Fibroblast of lung (primary cell): ENCODE measurements around the gene PPP1R3F. TPM values are rescaled to one million over a fixed set of nuclear protein-coding genes. Genes with fewer than 3 reads are reported as not detected.
A peak's percentile ranks its signal among the peaks of the same experiment; 100 is the strongest.

Experiments used
- DNase-seq, 2 donors: peaks; one replicate each; pipeline versions ENCODE4 v3.0.0 to v3.0.0-alpha.2; 2010; ENCODE audit warnings: low read depth in 2 of 2
- H2AFZ ChIP-seq: 2 replicates; pipeline ENCODE4 v1.5.1; 2012; ENCODE audit warnings: low read length, control low read depth, inconsistent platforms
- H3K27ac ChIP-seq: 2 replicates; pipeline ENCODE4 v1.5.1; 2011; ENCODE audit warnings: low read length, control low read depth; ENCODE audit not compliant: insufficient read depth
- H3K27me3 ChIP-seq: 2 replicates; pipeline ENCODE4 v1.5.1; 2011; ENCODE audit warnings: mild to moderate bottlenecking, low read length; ENCODE audit not compliant: control insufficient read depth, insufficient read depth
- H3K36me3 ChIP-seq: 2 replicates; pipeline ENCODE4 v1.5.1; 2011; ENCODE audit warnings: low read length; ENCODE audit not compliant: control insufficient read depth, insufficient read depth
- H3K4me1 ChIP-seq: 2 replicates; pipeline ENCODE4 v1.5.1; 2011; ENCODE audit warnings: low read length; ENCODE audit not compliant: control insufficient read depth, insufficient read depth; ENCODE audit errors: extremely low read depth
- H3K4me2 ChIP-seq: 2 replicates; pipeline ENCODE4 v1.5.1; 2011; ENCODE audit warnings: low read length, control low read depth; ENCODE audit not compliant: insufficient read depth; ENCODE audit errors: extremely low read depth
- H3K4me3 ChIP-seq, 4 experiments: fragments of 200-600 bp in 1 of 4; sonication (generic) in 1 of 4; replicated peaks in 1 of 4; 2 replicates each; pipeline ENCODE4 v1.5.1; 2011 to 2016; ENCODE audit warnings: low read length in 4 of 4, low read depth in 3 of 4, mild to moderate bottlenecking in 3 of 4, control low read depth in 2 of 4, inconsistent platforms in 1 of 4, mixed read lengths in 1 of 4; ENCODE audit not compliant: insufficient read depth in 1 of 4; ENCODE audit errors: control extremely low read depth in 1 of 4
- H3K79me2 ChIP-seq: 2 replicates; pipeline ENCODE4 v1.5.1; 2012; ENCODE audit warnings: mild to moderate bottlenecking, low read length, inconsistent platforms; ENCODE audit not compliant: control insufficient read depth, insufficient read depth
- H3K9ac ChIP-seq: 2 replicates; pipeline ENCODE4 v1.5.1; 2011; ENCODE audit warnings: mild to moderate bottlenecking, low read length, control low read depth; ENCODE audit not compliant: insufficient read depth
- H3K9me3 ChIP-seq: 2 replicates; pipeline ENCODE4 v1.5.1; 2012; ENCODE audit warnings: low read depth, low read length; ENCODE audit not compliant: control insufficient read depth, insufficient read depth
- H4K20me1 ChIP-seq: 2 replicates; pipeline ENCODE4 v1.5.1; 2011; ENCODE audit warnings: low read length; ENCODE audit not compliant: control insufficient read depth, insufficient read depth; ENCODE audit errors: extremely low read depth
- CTCF ChIP-seq, 2 donors: IDR thresholded peaks in 1 of 2; conservative IDR thresholded peaks in 1 of 2; 1 replicate in 1 of 2; 2 replicates in 1 of 2; pipeline ENCODE4 v1.5.1; 2011 to 2012; ENCODE audit warnings: low read length in 2 of 2, control low read depth in 1 of 2, inconsistent platforms in 1 of 2, low read depth in 1 of 2, mild to moderate bottlenecking in 1 of 2
- EZH2 ChIP-seq: IDR thresholded peaks from 2 replicates; pipeline ENCODE4 v1.5.1; 2012; ENCODE audit warnings: low read length, control low read depth, mild to moderate bottlenecking; ENCODE audit errors: missing control alignments
- polyA plus RNA-seq, 2 donors: library from polyadenylated mRNA; depleted of rRNA in 1 of 2; stranded (reverse) in 1 of 2; unstranded in 1 of 2; fragments of >200 nt; gene quantifications; 2 replicates each; pipeline ENCODE4 v1.2.1, GENCODE V29; 2011 to 2012; ENCODE audit warnings: missing spikeins in 1 of 2
- total RNA-seq: library from RNA; depleted of rRNA; stranded (reverse); fragments of >200 nt; gene quantifications from 2 replicates; pipeline ENCODE4 v1.2.1, GENCODE V29; 2014

The PPP1R3F gene
- total and polyA plus RNA-seq, 2 donors (not counting 1 experiment from before 2014, with no cell fraction given), result 0.93 to 6.8 TPM

- DNase-seq, result peak in 1 of 2 donors; percentile 19
- Histone ChIP-seq H4K20me1 (no peaks in the 10 kb centered on the region), H3K4me1 (peaks cover 3% of the 10 kb centered on the region), H3K36me3 (no peaks in the 10 kb centered on the region), H3K27ac (no peak overlapping the region), H3K4me3 (peak overlapping the region in 1 of 4 experiments; percentile 27), H3K9me3 (no peaks in the 10 kb centered on the region), H3K27me3 (no peaks in the 10 kb centered on the region), H2AFZ (peak overlapping the region; percentile 82), H3K9ac (no peak overlapping the region), H3K4me2 (peak overlapping the region; percentile 52), H3K79me2 (no peaks in the 10 kb centered on the region)
- TF ChIP-seq EZH2, result no peak
- TF ChIP-seq CTCF (conservative IDR thresholded peaks at IDR 0.05 in 1 of 2, IDR thresholded peaks at IDR 0.05 in 1 of 2; ENCODE audit: low read depth in 1 of 2, low read length in 2 of 2), result no peak
Measured at GRCh38 chrX:49308604-49309269, 39.1 kb downstream of the PPP1R3F start.

GRCh38 chrX:49309401-49309981 is 39.9 kb downstream of the PPP1R3F start:
- H4K20me1 ChIP-seq, result no peaks in the 10 kb centered on the region
- H3K9ac ChIP-seq, result no peak overlapping the region
- peak overlapping the region; percentile 64 for H3K4me2 ChIP-seq
- H3K36me3 ChIP-seq, result no peaks in the 10 kb centered on the region
- no peaks in the 10 kb centered on the region for H3K27me3 ChIP-seq
- H3K27ac ChIP-seq, result peak overlapping the region; percentile 43
- H3K4me3 ChIP-seq, result peak overlapping the region; percentile 17 to 54 (median 33)
- no peak for TF ChIP-seq CTCF (conservative IDR thresholded peaks at IDR 0.05 in 1 of 2, IDR thresholded peaks at IDR 0.05 in 1 of 2; ENCODE audit: low read depth in 1 of 2, low read length in 2 of 2)
- no peak for TF ChIP-seq EZH2
- no peaks in the 10 kb centered on the region for H3K79me2 ChIP-seq
- H3K9me3 ChIP-seq, result no peaks in the 10 kb centered on the region
- H2AFZ ChIP-seq, result peak overlapping the region; percentile 80
- peaks cover 3% of the 10 kb centered on the region for H3K4me1 ChIP-seq
- DNase-seq, result peak; percentile 13 to 50

GRCh38 chrX:49310371-49310770 is 40.8 kb downstream of the PPP1R3F start:
- H3K4me1 ChIP-seq, result peaks cover 3% of the 10 kb centered on the region
- peak overlapping the region; percentile 80 for H2AFZ ChIP-seq
- no peaks in the 10 kb centered on the region for H3K36me3 ChIP-seq
- H4K20me1 ChIP-seq, result no peaks in the 10 kb centered on the region
- no peak overlapping the region for H3K4me3 ChIP-seq
- H3K9me3 ChIP-seq, result no peaks in the 10 kb centered on the region
- no peak overlapping the region for H3K4me2 ChIP-seq
- no peaks in the 10 kb centered on the region for H3K27me3 ChIP-seq
- no peaks in the 10 kb centered on the region for H3K79me2 ChIP-seq
- no peak overlapping the region for H3K9ac ChIP-seq
- TF ChIP-seq EZH2 (no peak), CTCF (conservative IDR thresholded peaks at IDR 0.05 in 1 of 2, IDR thresholded peaks at IDR 0.05 in 1 of 2; ENCODE audit: low read depth in 1 of 2, low read length in 2 of 2) (no peak)
- no peak for DNase-seq
- H3K27ac ChIP-seq, result no peak overlapping the region
